GM12892 (cell line): ENCODE measurements around the gene GMPR2.

Source experiments
- POLR2A ChIP-seq: IDR thresholded peaks from 2 replicates; pipeline ENCODE4 v1.6.1; 2011; ENCODE audit warnings: low read depth, low read length, control low read depth
- TAF1 ChIP-seq: IDR thresholded peaks from 2 replicates; pipeline ENCODE4 v1.6.1; 2011; ENCODE audit warnings: low read depth, mild to moderate bottlenecking, control low read depth, low read length, borderline replicate concordance

- TF ChIP-seq POLR2A = no peak
- no peak for TF ChIP-seq TAF1
Observed at GRCh38 chr14:24282736-24283135, 50.0 kb downstream of the GMPR2 start.
